HepG2 (cell line): ENCODE measurements around the gene ZNF284. TPM values are rescaled to one million over a fixed set of nuclear protein-coding genes. Genes with fewer than 3 reads are reported as not detected.

Experiments
- ATM ChIP-seq: fragments of 450-650 bp; IDR thresholded peaks from 2 replicates; pipeline ENCODE4 v1.7.1; 2017; ENCODE audit warnings: mild to moderate bottlenecking, borderline replicate concordance
- CC2D1A ChIP-seq: sonication (generic); formaldehyde crosslinking; IDR thresholded peaks from 2 replicates; pipeline ENCODE4 v1.8.1; 2023; ENCODE audit warnings: mild to moderate bottlenecking, missing genetic modification reagents
- GZF1 ChIP-seq: sonication (generic); formaldehyde crosslinking; IDR thresholded peaks from 2 replicates; pipeline ENCODE4 v1.5.1; 2020; ENCODE audit warnings: mild to moderate bottlenecking, missing genetic modification reagents
- HNRNPLL ChIP-seq: fragments of 200-400 bp; formaldehyde crosslinking; IDR thresholded peaks from 2 replicates; pipeline ENCODE4 v1.6.1; 2017; ENCODE audit warnings: mild to moderate bottlenecking, low read depth, low read length; ENCODE audit not compliant: poor library complexity, severe bottlenecking
- ZBTB7B ChIP-seq: sonication (generic); formaldehyde crosslinking; IDR thresholded peaks from 2 replicates; pipeline ENCODE4 v1.4.0; 2020; ENCODE audit warnings: missing genetic modification reagents
- ZNF235 ChIP-seq: sonication (generic); formaldehyde crosslinking; IDR thresholded peaks from 2 replicates; pipeline ENCODE4 v1.8.1; 2023; ENCODE audit warnings: mild to moderate bottlenecking, missing genetic modification reagents, borderline replicate concordance
- ZNF460 ChIP-seq: sonication (generic); formaldehyde crosslinking; IDR thresholded peaks from 2 replicates; pipeline ENCODE4 v1.5.1; 2020; ENCODE audit warnings: missing genetic modification reagents, mild to moderate bottlenecking, borderline replicate concordance
- ZNF761 ChIP-seq: sonication (generic); formaldehyde crosslinking; conservative IDR thresholded peaks from 2 replicates; pipeline ENCODE4 v1.4.0; 2020; ENCODE audit warnings: mild to moderate bottlenecking, missing genetic modification reagents
- polyA plus RNA-seq, 8 experiments: library from polyadenylated mRNA; depleted of rRNA in 3 of 8; stranded (reverse) in 7 of 8; unstranded in 1 of 8; fragments of >200 nt; fragmentation: Illumina TruSeq in 4 of 8; extraction: Trizol in 4 of 8; gene quantifications; 2 replicates each; pipeline versions ENCODE4 v1.2.1 to v1.2.3, GENCODE V29; 2011 to 2016; ENCODE audit warnings: low read depth in 4 of 8, missing spikeins in 1 of 8, mixed read lengths in 1 of 8; ENCODE audit not compliant: insufficient read depth in 1 of 8
- total RNA-seq, 5 experiments: library from RNA; depleted of rRNA; stranded (reverse); fragments of >200 nt; fragmentation: Illumina TruSeq; extraction: Trizol; gene quantifications; 2 replicates each; pipeline ENCODE4 v1.2.3, GENCODE V29; 2016; ENCODE audit warnings: low read depth in 1 of 5
- TF ChIP-seq, protein P1 (sequence below): sonication (generic); formaldehyde crosslinking; IDR thresholded peaks from 2 replicates; pipeline ENCODE4 v1.8.0; 2022; ENCODE audit warnings: mild to moderate bottlenecking, missing genetic modification reagents, moderate library complexity
- TF ChIP-seq, protein P2 (sequence below): sonication (generic); formaldehyde crosslinking; IDR thresholded peaks from 2 replicates; pipeline ENCODE4 v1.4.0; 2020; ENCODE audit warnings: mild to moderate bottlenecking, missing genetic modification reagents
- TF ChIP-seq, protein P3 (sequence below): sonication (generic); formaldehyde crosslinking; IDR thresholded peaks from 2 replicates; pipeline ENCODE4 v1.4.0; 2020; ENCODE audit warnings: mild to moderate bottlenecking, missing genetic modification reagents
- TF ChIP-seq, protein P4 (sequence below): sonication (generic); formaldehyde crosslinking; IDR thresholded peaks from 2 replicates; pipeline ENCODE4 v1.4.0; 2020; ENCODE audit warnings: mild to moderate bottlenecking, missing genetic modification reagents
- TF ChIP-seq, protein P5 (sequence below): sonication (generic); formaldehyde crosslinking; IDR thresholded peaks from 2 replicates; pipeline ENCODE4 v1.8.1; 2023; ENCODE audit warnings: mild to moderate bottlenecking, missing genetic modification reagents

Gene ZNF284
- total and polyA plus RNA-seq, 2 of the 13 experiments (the other 11 are each of a cell fraction or from before 2014, with no cell fraction given), result 1.2 to 2.3 TPM

DNA sequence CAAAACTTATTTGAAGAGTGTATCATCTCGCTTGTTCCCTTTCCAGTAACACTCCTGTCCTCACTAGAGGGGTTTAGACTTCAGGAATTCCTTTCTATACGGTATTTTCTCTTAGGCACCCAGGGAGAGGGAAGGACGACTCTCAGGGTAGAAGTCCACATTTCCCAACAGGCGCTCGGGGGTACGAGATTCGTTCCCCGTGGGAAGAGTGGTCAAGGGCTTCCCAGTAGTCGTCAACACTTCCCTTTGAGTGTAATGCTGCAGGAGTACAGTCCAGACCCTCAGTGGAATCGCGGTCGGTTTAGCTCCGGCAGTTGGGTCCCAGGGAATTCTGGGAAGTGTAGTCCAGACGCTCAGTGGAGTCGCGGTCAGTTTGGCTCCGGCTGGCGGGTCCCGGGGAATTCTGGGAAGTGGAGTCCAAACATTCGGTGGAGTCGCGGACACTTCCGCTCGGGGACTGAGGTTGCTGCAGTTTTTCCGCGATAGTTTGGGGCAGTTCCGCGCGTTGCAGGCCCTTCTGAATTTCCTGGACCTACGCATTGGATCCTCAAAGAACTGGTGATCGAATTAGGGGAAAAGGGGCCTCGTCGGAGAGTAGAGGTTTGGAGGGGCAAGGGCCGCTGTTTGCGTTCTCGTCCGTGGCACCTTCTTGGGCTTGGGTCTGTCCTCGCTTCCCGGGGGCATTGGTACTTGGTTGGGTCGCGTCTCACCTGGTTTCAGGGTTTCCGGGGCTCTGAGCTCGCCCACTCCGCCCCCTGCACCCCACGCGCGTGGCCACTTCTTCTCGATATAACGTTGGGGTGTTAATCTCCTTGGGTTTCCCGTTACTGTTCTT is 22.2 kb downstream of the ZNF284 start, which contains the start of gene ZNF224 (continued):
- TF ChIP-seq, protein P1, sequence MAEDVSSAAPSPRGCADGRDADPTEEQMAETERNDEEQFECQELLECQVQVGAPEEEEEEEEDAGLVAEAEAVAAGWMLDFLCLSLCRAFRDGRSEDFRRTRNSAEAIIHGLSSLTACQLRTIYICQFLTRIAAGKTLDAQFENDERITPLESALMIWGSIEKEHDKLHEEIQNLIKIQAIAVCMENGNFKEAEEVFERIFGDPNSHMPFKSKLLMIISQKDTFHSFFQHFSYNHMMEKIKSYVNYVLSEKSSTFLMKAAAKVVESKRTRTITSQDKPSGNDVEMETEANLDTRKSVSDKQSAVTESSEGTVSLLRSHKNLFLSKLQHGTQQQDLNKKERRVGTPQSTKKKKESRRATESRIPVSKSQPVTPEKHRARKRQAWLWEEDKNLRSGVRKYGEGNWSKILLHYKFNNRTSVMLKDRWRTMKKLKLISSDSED (CRISPR knock-in tag), result no peak
- TF ChIP-seq ZNF761 (CRISPR knock-in tag) (0 out of 2 replicates have a peak, but pooled peaks have one; percentile 33), ATM (no peak), ZBTB7B (CRISPR knock-in tag) (no peak; the same call in 1 of the 2 replicates), ZNF460 (CRISPR knock-in tag) (no peak), ZNF235 (CRISPR knock-in tag) (no peak), HNRNPLL (peak; percentile 79), GZF1 (CRISPR knock-in tag) (no peak), CC2D1A (CRISPR knock-in tag) (no peak)
- TF ChIP-seq, protein P2, sequence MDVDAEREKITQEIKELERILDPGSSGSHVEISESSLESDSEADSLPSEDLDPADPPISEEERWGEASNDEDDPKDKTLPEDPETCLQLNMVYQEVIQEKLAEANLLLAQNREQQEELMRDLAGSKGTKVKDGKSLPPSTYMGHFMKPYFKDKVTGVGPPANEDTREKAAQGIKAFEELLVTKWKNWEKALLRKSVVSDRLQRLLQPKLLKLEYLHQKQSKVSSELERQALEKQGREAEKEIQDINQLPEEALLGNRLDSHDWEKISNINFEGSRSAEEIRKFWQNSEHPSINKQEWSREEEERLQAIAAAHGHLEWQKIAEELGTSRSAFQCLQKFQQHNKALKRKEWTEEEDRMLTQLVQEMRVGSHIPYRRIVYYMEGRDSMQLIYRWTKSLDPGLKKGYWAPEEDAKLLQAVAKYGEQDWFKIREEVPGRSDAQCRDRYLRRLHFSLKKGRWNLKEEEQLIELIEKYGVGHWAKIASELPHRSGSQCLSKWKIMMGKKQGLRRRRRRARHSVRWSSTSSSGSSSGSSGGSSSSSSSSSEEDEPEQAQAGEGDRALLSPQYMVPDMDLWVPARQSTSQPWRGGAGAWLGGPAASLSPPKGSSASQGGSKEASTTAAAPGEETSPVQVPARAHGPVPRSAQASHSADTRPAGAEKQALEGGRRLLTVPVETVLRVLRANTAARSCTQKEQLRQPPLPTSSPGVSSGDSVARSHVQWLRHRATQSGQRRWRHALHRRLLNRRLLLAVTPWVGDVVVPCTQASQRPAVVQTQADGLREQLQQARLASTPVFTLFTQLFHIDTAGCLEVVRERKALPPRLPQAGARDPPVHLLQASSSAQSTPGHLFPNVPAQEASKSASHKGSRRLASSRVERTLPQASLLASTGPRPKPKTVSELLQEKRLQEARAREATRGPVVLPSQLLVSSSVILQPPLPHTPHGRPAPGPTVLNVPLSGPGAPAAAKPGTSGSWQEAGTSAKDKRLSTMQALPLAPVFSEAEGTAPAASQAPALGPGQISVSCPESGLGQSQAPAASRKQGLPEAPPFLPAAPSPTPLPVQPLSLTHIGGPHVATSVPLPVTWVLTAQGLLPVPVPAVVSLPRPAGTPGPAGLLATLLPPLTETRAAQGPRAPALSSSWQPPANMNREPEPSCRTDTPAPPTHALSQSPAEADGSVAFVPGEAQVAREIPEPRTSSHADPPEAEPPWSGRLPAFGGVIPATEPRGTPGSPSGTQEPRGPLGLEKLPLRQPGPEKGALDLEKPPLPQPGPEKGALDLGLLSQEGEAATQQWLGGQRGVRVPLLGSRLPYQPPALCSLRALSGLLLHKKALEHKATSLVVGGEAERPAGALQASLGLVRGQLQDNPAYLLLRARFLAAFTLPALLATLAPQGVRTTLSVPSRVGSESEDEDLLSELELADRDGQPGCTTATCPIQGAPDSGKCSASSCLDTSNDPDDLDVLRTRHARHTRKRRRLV (CRISPR knock-in tag), result 0 out of 2 replicates have a peak, but pooled peaks have one; percentile 52
- TF ChIP-seq, protein P3, sequence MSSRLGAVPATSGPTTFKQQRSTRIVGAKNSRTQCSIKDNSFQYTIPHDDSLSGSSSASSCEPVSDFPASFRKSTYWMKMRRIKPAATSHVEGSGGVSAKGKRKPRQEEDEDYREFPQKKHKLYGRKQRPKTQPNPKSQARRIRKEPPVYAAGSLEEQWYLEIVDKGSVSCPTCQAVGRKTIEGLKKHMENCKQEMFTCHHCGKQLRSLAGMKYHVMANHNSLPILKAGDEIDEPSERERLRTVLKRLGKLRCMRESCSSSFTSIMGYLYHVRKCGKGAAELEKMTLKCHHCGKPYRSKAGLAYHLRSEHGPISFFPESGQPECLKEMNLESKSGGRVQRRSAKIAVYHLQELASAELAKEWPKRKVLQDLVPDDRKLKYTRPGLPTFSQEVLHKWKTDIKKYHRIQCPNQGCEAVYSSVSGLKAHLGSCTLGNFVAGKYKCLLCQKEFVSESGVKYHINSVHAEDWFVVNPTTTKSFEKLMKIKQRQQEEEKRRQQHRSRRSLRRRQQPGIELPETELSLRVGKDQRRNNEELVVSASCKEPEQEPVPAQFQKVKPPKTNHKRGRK, result no peak
- TF ChIP-seq, protein P4, sequence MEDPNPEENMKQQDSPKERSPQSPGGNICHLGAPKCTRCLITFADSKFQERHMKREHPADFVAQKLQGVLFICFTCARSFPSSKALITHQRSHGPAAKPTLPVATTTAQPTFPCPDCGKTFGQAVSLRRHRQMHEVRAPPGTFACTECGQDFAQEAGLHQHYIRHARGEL, result no peak
- TF ChIP-seq, protein P5, sequence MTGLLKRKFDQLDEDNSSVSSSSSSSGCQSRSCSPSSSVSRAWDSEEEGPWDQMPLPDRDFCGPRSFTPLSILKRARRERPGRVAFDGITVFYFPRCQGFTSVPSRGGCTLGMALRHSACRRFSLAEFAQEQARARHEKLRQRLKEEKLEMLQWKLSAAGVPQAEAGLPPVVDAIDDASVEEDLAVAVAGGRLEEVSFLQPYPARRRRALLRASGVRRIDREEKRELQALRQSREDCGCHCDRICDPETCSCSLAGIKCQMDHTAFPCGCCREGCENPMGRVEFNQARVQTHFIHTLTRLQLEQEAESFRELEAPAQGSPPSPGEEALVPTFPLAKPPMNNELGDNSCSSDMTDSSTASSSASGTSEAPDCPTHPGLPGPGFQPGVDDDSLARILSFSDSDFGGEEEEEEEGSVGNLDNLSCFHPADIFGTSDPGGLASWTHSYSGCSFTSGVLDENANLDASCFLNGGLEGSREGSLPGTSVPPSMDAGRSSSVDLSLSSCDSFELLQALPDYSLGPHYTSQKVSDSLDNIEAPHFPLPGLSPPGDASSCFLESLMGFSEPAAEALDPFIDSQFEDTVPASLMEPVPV, result 0 out of 2 replicates have a peak, but pooled peaks have one; percentile 43
